SU-DHL-6 (cell line): Measurements from ENCODE around the gene CRIM1.

Experiments used
- H2AFZ ChIP-seq: fragments of 200-600 bp; sonication (generic); 2 replicates; pipeline ENCODE4 v1.6.1; 2014; ENCODE audit warnings: low read depth, mild to moderate bottlenecking, moderate library complexity, mixed read lengths, antibody characterized with exemption, low read length; ENCODE audit not compliant: severe bottlenecking
- H3F3A ChIP-seq: fragments of 200-600 bp; shearing (Covaris generic); 2 replicates; pipeline ENCODE4 v1.6.0; 2016; ENCODE audit warnings: antibody characterized with exemption, mild to moderate bottlenecking; ENCODE audit not compliant: insufficient read depth
- H3K27ac ChIP-seq: fragments of 200-600 bp; sonication (generic); 2 replicates; pipeline ENCODE4 v1.5.1; 2016; ENCODE audit warnings: low read depth, mild to moderate bottlenecking, low read length, moderate library complexity, mixed read lengths
- H3K27me3 ChIP-seq: fragments of 200-600 bp; sonication (generic), shearing (Covaris generic); 2 replicates; pipeline ENCODE4 v1.6.0; 2014; ENCODE audit warnings: mild to moderate bottlenecking, low read length
- H3K36me3 ChIP-seq: fragments of 200-600 bp; sonication (generic); 2 replicates; pipeline ENCODE4 v1.6.1; 2014; ENCODE audit warnings: mild to moderate bottlenecking, low read length, mixed read lengths
- H3K4me2 ChIP-seq: fragments of 300-600, 200-600 bp; shearing (Covaris generic), sonication (generic); 2 replicates; pipeline ENCODE4 v1.6.0; 2014; ENCODE audit warnings: low read length, low read depth, mild to moderate bottlenecking; ENCODE audit not compliant: poor library complexity, severe bottlenecking
- H3K4me3 ChIP-seq: fragments of 200-600 bp; sonication (generic); 2 replicates; pipeline ENCODE4 v1.5.1; 2014; ENCODE audit warnings: antibody characterized with exemption, low read length, mild to moderate bottlenecking, mixed read lengths; ENCODE audit not compliant: insufficient read depth, poor library complexity, severe bottlenecking
- H3K79me2 ChIP-seq: fragments of 200-600 bp; sonication (generic); 2 replicates; pipeline ENCODE4 v1.6.1; 2014; ENCODE audit warnings: mild to moderate bottlenecking, low read length, moderate library complexity; ENCODE audit not compliant: insufficient read depth
- H3K9ac ChIP-seq: fragments of 200-600 bp; sonication (generic); 2 replicates; pipeline ENCODE4 v1.7.0; 2014; ENCODE audit warnings: mild to moderate bottlenecking, low read length
- H3K9me2 ChIP-seq: fragments of 200-600 bp; sonication (generic); replicated peaks from 2 replicates; pipeline ENCODE4 v1.6.1; 2014; ENCODE audit warnings: low read length; ENCODE audit not compliant: insufficient read depth
- H3K9me3 ChIP-seq: fragments of 200-600 bp; sonication (generic); 2 replicates; pipeline ENCODE4 v1.6.1; 2014; ENCODE audit warnings: low read length, mixed read lengths; ENCODE audit not compliant: insufficient read depth
- H4K20me1 ChIP-seq: fragments of 200-600 bp; sonication (generic); 2 replicates; pipeline ENCODE4 v1.6.1; 2014; ENCODE audit warnings: low read depth, mild to moderate bottlenecking, antibody characterized with exemption, low read length, moderate library complexity, mixed read lengths
- EZH2phosphoT487 ChIP-seq: fragments of 200-600 bp; sonication (generic), shearing (Covaris generic); conservative IDR thresholded peaks from 2 replicates; pipeline ENCODE4 v1.6.1; 2018; ENCODE audit warnings: mild to moderate bottlenecking, antibody characterized with exemption, low read length, moderate library complexity, mixed read lengths
- TF ChIP-seq, protein P1 (sequence below): fragments of 200-600 bp; sonication (generic); IDR thresholded peaks from one replicate; pipeline ENCODE4 v1.5.1; 2017; ENCODE audit warnings: antibody characterized with exemption, mild to moderate bottlenecking, low read length, moderate library complexity; ENCODE audit not compliant: insufficient read depth, poor library complexity, severe bottlenecking

CRIM1 gene

DNA sequence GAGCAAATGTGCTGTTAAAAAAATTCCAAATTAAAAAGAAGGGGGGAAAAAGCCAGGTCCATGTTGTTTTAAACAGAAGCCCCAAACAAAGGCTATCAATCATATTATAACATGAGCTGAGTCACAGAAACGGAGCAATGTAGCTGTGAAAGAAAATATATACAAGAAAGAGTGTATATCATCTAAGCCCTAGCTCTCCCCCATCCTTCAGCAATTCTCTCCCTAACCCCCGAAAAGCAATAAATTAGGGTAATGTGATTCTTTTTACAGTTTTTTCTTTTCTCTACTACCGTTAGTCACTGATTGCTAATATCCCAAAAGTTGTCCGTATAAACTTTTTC is 217.1 kb downstream of the CRIM1 start:
- no peaks in the 10 kb centered on the region for H3K9me3 ChIP-seq
- no peaks in the 10 kb centered on the region for H3K79me2 ChIP-seq
- no peak overlapping the region for H3K4me2 ChIP-seq
- TF ChIP-seq EZH2phosphoT487: no peak
- TF ChIP-seq, protein P1, sequence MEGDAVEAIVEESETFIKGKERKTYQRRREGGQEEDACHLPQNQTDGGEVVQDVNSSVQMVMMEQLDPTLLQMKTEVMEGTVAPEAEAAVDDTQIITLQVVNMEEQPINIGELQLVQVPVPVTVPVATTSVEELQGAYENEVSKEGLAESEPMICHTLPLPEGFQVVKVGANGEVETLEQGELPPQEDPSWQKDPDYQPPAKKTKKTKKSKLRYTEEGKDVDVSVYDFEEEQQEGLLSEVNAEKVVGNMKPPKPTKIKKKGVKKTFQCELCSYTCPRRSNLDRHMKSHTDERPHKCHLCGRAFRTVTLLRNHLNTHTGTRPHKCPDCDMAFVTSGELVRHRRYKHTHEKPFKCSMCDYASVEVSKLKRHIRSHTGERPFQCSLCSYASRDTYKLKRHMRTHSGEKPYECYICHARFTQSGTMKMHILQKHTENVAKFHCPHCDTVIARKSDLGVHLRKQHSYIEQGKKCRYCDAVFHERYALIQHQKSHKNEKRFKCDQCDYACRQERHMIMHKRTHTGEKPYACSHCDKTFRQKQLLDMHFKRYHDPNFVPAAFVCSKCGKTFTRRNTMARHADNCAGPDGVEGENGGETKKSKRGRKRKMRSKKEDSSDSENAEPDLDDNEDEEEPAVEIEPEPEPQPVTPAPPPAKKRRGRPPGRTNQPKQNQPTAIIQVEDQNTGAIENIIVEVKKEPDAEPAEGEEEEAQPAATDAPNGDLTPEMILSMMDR: no peak
- no peaks in the 10 kb centered on the region for H4K20me1 ChIP-seq
- H3K27me3 ChIP-seq: no peaks in the 10 kb centered on the region
- H3K9me2 ChIP-seq: no peaks in the 10 kb centered on the region
- no peak overlapping the region for H2AFZ ChIP-seq
- H3K4me3 ChIP-seq: no peak overlapping the region
- H3K36me3 ChIP-seq: peaks cover 7% of the 10 kb centered on the region; the same call in 1 of the 2 replicates
- H3F3A ChIP-seq: no peaks in the 10 kb centered on the region
- H3K9ac ChIP-seq: no peak overlapping the region
- H3K27ac ChIP-seq: no peak overlapping the region

- Histone ChIP-seq H3K27me3 (no peaks in the 10 kb centered on the region), H3K4me3 (no peak overlapping the region), H2AFZ (no peak overlapping the region), H4K20me1 (no peaks in the 10 kb centered on the region), H3K9me3 (no peaks in the 10 kb centered on the region), H3K4me2 (no peak overlapping the region), H3K9me2 (no peaks in the 10 kb centered on the region), H3K9ac (no peak overlapping the region), H3K79me2 (no peaks in the 10 kb centered on the region), H3F3A (no peaks in the 10 kb centered on the region), H3K36me3 (peaks cover 11% of the 10 kb centered on the region; the same call in 1 of the 2 replicates), H3K27ac (no peak overlapping the region)
- no peak for TF ChIP-seq EZH2phosphoT487
- TF ChIP-seq, protein P1: no peak
These were observed 217.6 kb downstream of the CRIM1 start for GRCh38 chr2:36573165-36573564.

DNA sequence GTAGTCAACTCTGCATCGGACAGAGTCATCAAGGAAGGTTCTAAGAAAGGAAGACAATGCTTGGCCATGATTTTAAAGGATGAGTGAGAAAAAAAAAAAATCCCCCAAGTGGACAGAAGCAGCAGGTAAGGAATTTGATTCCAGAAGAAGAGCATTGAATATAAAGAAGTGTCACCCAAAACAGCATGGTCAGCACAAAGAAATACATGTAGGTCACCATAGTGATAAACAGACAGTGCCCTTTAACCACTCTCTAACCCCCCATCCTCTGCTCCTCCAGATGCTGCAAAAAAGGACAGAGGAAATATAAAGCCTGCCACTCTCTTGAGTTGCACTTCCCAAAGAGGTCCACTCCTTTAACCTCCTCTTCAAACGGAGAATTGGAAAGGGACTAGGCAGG is 219.0 kb downstream of the CRIM1 start:
- Histone ChIP-seq H3K27me3 (no peaks in the 10 kb centered on the region), H3K36me3 (peaks cover 14% of the 10 kb centered on the region; the same call in 1 of the 2 replicates), H3K9me2 (no peaks in the 10 kb centered on the region), H3K27ac (no peak overlapping the region), H3K9me3 (no peaks in the 10 kb centered on the region), H3F3A (no peaks in the 10 kb centered on the region), H3K79me2 (no peaks in the 10 kb centered on the region), H3K4me2 (no peak overlapping the region), H3K9ac (no peak overlapping the region), H3K4me3 (no peak overlapping the region), H2AFZ (no peak overlapping the region), H4K20me1 (no peaks in the 10 kb centered on the region)
- no peak for TF ChIP-seq EZH2phosphoT487
- TF ChIP-seq, protein P1: no peak
